A549 (cell line): Measurements from ENCODE around the gene SLC25A18. TPM values are rescaled to one million over a fixed set of nuclear protein-coding genes. Genes with fewer than 3 reads are reported as not detected.

Source experiments
- ATAC-seq, 2 experiments: fragments of 200-7000 bp in 1 of 2; fragments of >200 bp in 1 of 2; cut with Nextera tagmentation in 1 of 2; cut with Tn5 transposase in 1 of 2; 3 replicates each; pipeline versions ENCODE4 v1.8.0 to v1.9.1; 2018 to 2020; ENCODE audit warnings: mild to moderate bottlenecking in 1 of 2, moderate library complexity in 1 of 2
- CTCF ChIA-PET: fragments of 300-600 bp; sonication (Branson Sonifier 250); formaldehyde crosslinking; extraction: SDS; loops from one replicate; lab custom pipeline; 2021; ENCODE audit warnings: antibody characterized with exemption, inconsistent platforms; lab: Yijun Ruan, JAX
- POLR2A ChIA-PET: fragments of 350-600 bp; formaldehyde crosslinking; extraction: SDS; loops from one replicate; lab custom pipeline; 2021; ENCODE audit warnings: antibody characterized with exemption, inconsistent platforms; lab: Yijun Ruan, JAX
- DNase-seq, 2 experiments: peaks; one replicate each; pipeline versions ENCODE4 v3.0.0 to v3.0.0-alpha.2; 2011 to 2016; ENCODE audit warnings: low read depth in 1 of 2, low spot score in 1 of 2
- FAIRE-seq: peaks from 2 replicates; lab custom pipeline; 2011; peaks lifted over from hg19 to GRCh38; lab: Jason Lieb, UNC
- H3K27ac ChIP-seq, 2 experiments: fragments of >200 bp; sonication (Bioruptor Twin); formaldehyde crosslinking; 3 replicates each; pipeline ENCODE4 v1.5.1; 2016 to 2017
- H3K4me1 ChIP-seq: fragments of >200 bp; sonication (Bioruptor Twin); formaldehyde crosslinking; 3 replicates; pipeline ENCODE4 v1.6.1; 2016
- H3K4me2 ChIP-seq: fragments of >200 bp; sonication (Bioruptor Twin); formaldehyde crosslinking; 3 replicates; pipeline ENCODE4 v1.6.1; 2016
- H3K4me3 ChIP-seq: fragments of >200 bp; sonication (Bioruptor Twin); formaldehyde crosslinking; 3 replicates; pipeline ENCODE4 v1.5.1; 2016
- H3K9me3 ChIP-seq: fragments of >200 bp; sonication (Bioruptor Twin); formaldehyde crosslinking; 3 replicates; pipeline ENCODE4 v1.6.1; 2016
- BHLHE40 ChIP-seq: IDR thresholded peaks from 2 replicates; pipeline ENCODE4 v1.6.1; 2012; ENCODE audit warnings: low read depth, low read length, inconsistent platforms
- CEBPB ChIP-seq, 2 experiments: fragments of >200 bp in 1 of 2; sonication (Bioruptor Twin) in 1 of 2; formaldehyde crosslinking in 1 of 2; IDR thresholded peaks; 2 replicates each; pipeline ENCODE4 v1.6.1; 2012 to 2016
- CHD2 ChIP-seq: fragments of 150-350 bp; IDR thresholded peaks from 2 replicates; pipeline ENCODE4 v1.6.1; 2014; ENCODE audit warnings: low read length; ENCODE audit not compliant: partially characterized antibody
- CTCF ChIP-seq: fragments of >200 bp; sonication (Bioruptor Twin); formaldehyde crosslinking; IDR thresholded peaks from 3 replicates; pipeline ENCODE4 v1.5.1; 2016
- EHF ChIP-seq: fragments of 250-450 bp; sonication (Bioruptor Pico); IDR thresholded peaks from 2 replicates; pipeline ENCODE4 v1.5.0; 2020; ENCODE audit warnings: mild to moderate bottlenecking
- ELK1 ChIP-seq: fragments of 150-350 bp; IDR thresholded peaks from 2 replicates; pipeline ENCODE4 v1.6.1; 2014; ENCODE audit warnings: low read depth, mild to moderate bottlenecking, low read length
- GATA3 ChIP-seq: IDR thresholded peaks from 2 replicates; pipeline ENCODE4 v1.6.1; 2012; ENCODE audit warnings: borderline replicate concordance
- HEYL ChIP-seq: fragments of 250-450 bp; sonication (Bioruptor Pico); IDR thresholded peaks from 2 replicates; pipeline ENCODE4 v1.8.0; 2021; ENCODE audit warnings: mild to moderate bottlenecking, moderate library complexity
- HOXB5 ChIP-seq: fragments of 250-450 bp; sonication (Bioruptor Pico); IDR thresholded peaks from 2 replicates; pipeline ENCODE4 v1.5.0; 2020; ENCODE audit warnings: mild to moderate bottlenecking, moderate library complexity
- KDM1A ChIP-seq: fragments of 200-600 bp; sonication (generic); IDR thresholded peaks from 2 replicates; pipeline ENCODE4 v1.6.1; 2016; ENCODE audit warnings: low read depth, mild to moderate bottlenecking
- KDM5A ChIP-seq: fragments of 200-600 bp; sonication (generic); IDR thresholded peaks from 2 replicates; pipeline ENCODE4 v1.6.1; 2016; ENCODE audit warnings: antibody characterized with exemption, mild to moderate bottlenecking
- MAZ ChIP-seq: fragments of 150-350 bp; IDR thresholded peaks from 2 replicates; pipeline ENCODE4 v1.6.1; 2014; ENCODE audit warnings: antibody characterized with exemption, low read depth, low read length, borderline replicate concordance
- NFE2L2 ChIP-seq: fragments of 150-350 bp; conservative IDR thresholded peaks from 2 replicates; pipeline ENCODE4 v1.6.1; 2014; ENCODE audit warnings: low read length
- NPAS2 ChIP-seq: fragments of 250-450 bp; sonication (Bioruptor Pico); IDR thresholded peaks from 2 replicates; pipeline ENCODE4 v1.8.0; 2022; ENCODE audit warnings: mild to moderate bottlenecking, moderate library complexity, borderline replicate concordance
- RARB ChIP-seq: fragments of 250-450 bp; sonication (Bioruptor Pico); IDR thresholded peaks from 2 replicates; pipeline ENCODE4 v1.8.0; 2021; ENCODE audit warnings: mild to moderate bottlenecking, moderate library complexity
- RCOR1 ChIP-seq: fragments of 150-350 bp; IDR thresholded peaks from 2 replicates; pipeline ENCODE4 v1.6.1; 2014; ENCODE audit warnings: antibody characterized with exemption, low read length, low read depth
- RNF2 ChIP-seq: fragments of 200-600 bp; sonication (generic); IDR thresholded peaks from 2 replicates; pipeline ENCODE4 v1.6.1; 2016; ENCODE audit warnings: low read depth, mild to moderate bottlenecking, antibody characterized with exemption, moderate library complexity, borderline replicate concordance
- SMC3 ChIP-seq: fragments of >200 bp; sonication (Bioruptor Twin); formaldehyde crosslinking; IDR thresholded peaks from 3 replicates; pipeline ENCODE4 v1.6.1; 2018; ENCODE audit warnings: inconsistent platforms
- TP53 ChIP-seq: fragments of 250-450 bp; sonication (Bioruptor Pico); IDR thresholded peaks from 2 replicates; pipeline ENCODE4 v1.5.0; 2021; ENCODE audit warnings: mild to moderate bottlenecking, moderate library complexity
- ZFP36 ChIP-seq: fragments of 450-650 bp; IDR thresholded peaks from 2 replicates; pipeline ENCODE4 v1.6.1; 2014; ENCODE audit warnings: borderline replicate concordance; ENCODE audit not compliant: partially characterized antibody
- ZSCAN20 ChIP-seq: fragments of 250-450 bp; sonication (Bioruptor Pico); IDR thresholded peaks from 2 replicates; pipeline ENCODE4 v1.8.0; 2022; ENCODE audit warnings: mild to moderate bottlenecking, moderate library complexity
- whole genome bisulfite sequencing: methylation state at CpG from one replicate; pipeline ENCODE4 v1.1.6; 2017; ENCODE audit errors: missing lambda C conversion rate; 5-methylcytosine and 5-hydroxymethylcytosine counted together
- polyA plus RNA-seq, 4 experiments: library from polyadenylated mRNA; depleted of rRNA in 3 of 4; stranded (reverse); fragments of >200 nt; fragmentation: RNase III in 1 of 4; extraction: RNeasy Plus Mini Kit Qiagen cat#74134 plus additional on column Dnase treatment in 1 of 4; gene quantifications; 2 replicates in 3 of 4; 3 replicates in 1 of 4; pipeline ENCODE4 v1.2.3, GENCODE V29; 2011 to 2017
- TF ChIP-seq, protein P1 (sequence below): fragments of 200-600 bp; sonication (generic); IDR thresholded peaks from 2 replicates; pipeline ENCODE4 v1.6.1; 2016; ENCODE audit warnings: antibody characterized with exemption, mild to moderate bottlenecking, moderate library complexity
- TF ChIP-seq, protein P2 (sequence below): IDR thresholded peaks from 2 replicates; pipeline ENCODE4 v1.6.1; 2012

SLC25A18 gene
- polyA plus RNA-seq, 2 of the 4 experiments (the other 2 are of a cell fraction), result not detected

- TF ChIP-seq, protein P1, sequence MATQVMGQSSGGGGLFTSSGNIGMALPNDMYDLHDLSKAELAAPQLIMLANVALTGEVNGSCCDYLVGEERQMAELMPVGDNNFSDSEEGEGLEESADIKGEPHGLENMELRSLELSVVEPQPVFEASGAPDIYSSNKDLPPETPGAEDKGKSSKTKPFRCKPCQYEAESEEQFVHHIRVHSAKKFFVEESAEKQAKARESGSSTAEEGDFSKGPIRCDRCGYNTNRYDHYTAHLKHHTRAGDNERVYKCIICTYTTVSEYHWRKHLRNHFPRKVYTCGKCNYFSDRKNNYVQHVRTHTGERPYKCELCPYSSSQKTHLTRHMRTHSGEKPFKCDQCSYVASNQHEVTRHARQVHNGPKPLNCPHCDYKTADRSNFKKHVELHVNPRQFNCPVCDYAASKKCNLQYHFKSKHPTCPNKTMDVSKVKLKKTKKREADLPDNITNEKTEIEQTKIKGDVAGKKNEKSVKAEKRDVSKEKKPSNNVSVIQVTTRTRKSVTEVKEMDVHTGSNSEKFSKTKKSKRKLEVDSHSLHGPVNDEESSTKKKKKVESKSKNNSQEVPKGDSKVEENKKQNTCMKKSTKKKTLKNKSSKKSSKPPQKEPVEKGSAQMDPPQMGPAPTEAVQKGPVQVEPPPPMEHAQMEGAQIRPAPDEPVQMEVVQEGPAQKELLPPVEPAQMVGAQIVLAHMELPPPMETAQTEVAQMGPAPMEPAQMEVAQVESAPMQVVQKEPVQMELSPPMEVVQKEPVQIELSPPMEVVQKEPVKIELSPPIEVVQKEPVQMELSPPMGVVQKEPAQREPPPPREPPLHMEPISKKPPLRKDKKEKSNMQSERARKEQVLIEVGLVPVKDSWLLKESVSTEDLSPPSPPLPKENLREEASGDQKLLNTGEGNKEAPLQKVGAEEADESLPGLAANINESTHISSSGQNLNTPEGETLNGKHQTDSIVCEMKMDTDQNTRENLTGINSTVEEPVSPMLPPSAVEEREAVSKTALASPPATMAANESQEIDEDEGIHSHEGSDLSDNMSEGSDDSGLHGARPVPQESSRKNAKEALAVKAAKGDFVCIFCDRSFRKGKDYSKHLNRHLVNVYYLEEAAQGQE, result no peak
- TF ChIP-seq ZFP36, result no peak
- no peak for TF ChIP-seq BHLHE40
These were observed 32.9 kb downstream of the SLC25A18 start (continued) for GRCh38 chr22:17596226-17596625.

GRCh38 chr22:17597217-17597616 is 33.9 kb downstream of the SLC25A18 start:
- no peak for ATAC-seq
- 88% methylated on average over 2 of the region's 2 CpGs for WGBS
- CTCF ChIA-PET, result interaction anchor here (0.7 kb wide), 1 partner anchor 485 kb away, joined by 3 read pairs; no protein-coding TSS in a partner anchor

GRCh38 chr22:17598318-17598717 is 35.0 kb downstream of the SLC25A18 start:
- Histone ChIP-seq H3K4me2 (no peak overlapping the region), H3K27ac (no peak overlapping the region), H3K4me3 (no peak overlapping the region), H3K9me3 (no peaks in the 10 kb centered on the region), H3K4me1 (no peaks in the 10 kb centered on the region)
- ATAC-seq (no peak), FAIRE-seq (no peak), DNase-seq (no peak)
- POLR2A ChIA-PET, result no interaction called here
- CTCF ChIA-PET, result no interaction called here
- TF ChIP-seq GATA3, result no peak
- no peak for TF ChIP-seq HEYL (CRISPR knock-in tag)
- TF ChIP-seq CEBPB (IDR thresholded peaks at IDR 0.05), result no peak
- TF ChIP-seq KDM5A, result no peak
- TF ChIP-seq KDM1A, result no peak
- TF ChIP-seq RNF2, result no peak
- no peak for TF ChIP-seq EHF (CRISPR knock-in tag)
- TF ChIP-seq, protein P2, sequence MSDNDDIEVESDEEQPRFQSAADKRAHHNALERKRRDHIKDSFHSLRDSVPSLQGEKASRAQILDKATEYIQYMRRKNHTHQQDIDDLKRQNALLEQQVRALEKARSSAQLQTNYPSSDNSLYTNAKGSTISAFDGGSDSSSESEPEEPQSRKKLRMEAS, result no peak
- no peak for TF ChIP-seq ZSCAN20 (CRISPR knock-in tag)
- no peak for TF ChIP-seq ELK1
- TF ChIP-seq NFE2L2, result no peak
- TF ChIP-seq SMC3, result no peak
- TF ChIP-seq CHD2, result no peak
- no peak for TF ChIP-seq CTCF
- no peak for TF ChIP-seq TP53 (CRISPR knock-in tag)
- 93% methylated on average over 4 of the region's 4 CpGs for WGBS

More at GRCh38 chr22:17597217-17597616, 33.9 kb downstream of the SLC25A18 start:
- FAIRE-seq (no peak), DNase-seq (no peak)
- POLR2A ChIA-PET, result no interaction called here
- H3K4me2 ChIP-seq, result no peak overlapping the region
- H3K4me1 ChIP-seq, result no peaks in the 10 kb centered on the region
- H3K4me3 ChIP-seq, result no peak overlapping the region
- no peaks in the 10 kb centered on the region for H3K9me3 ChIP-seq
- TF ChIP-seq NPAS2 (CRISPR knock-in tag), result no peak
- TF ChIP-seq ZFP36, result no peak
- no peak for TF ChIP-seq RARB (CRISPR knock-in tag)
- no peak for TF ChIP-seq RCOR1
- TF ChIP-seq HOXB5 (CRISPR knock-in tag), result no peak
- no peak for TF ChIP-seq MAZ
- no peak for TF ChIP-seq RNF2
- TF ChIP-seq, protein P1, result no peak
- H3K27ac ChIP-seq, result no peak overlapping the region
